ENCODE measurements around the gene NSL1.
"Not testable (repeated sequence)": the region's sequence is repeated elsewhere in the genome, so short reads cannot be mapped to it uniquely, and the experiment has no call there.

Gene NSL1

GRCh38 chr1:212774584-212774983 lies 17.0 kb downstream of the NSL1 start:
- Histone ChIP-seq H3K4me3 (no peak overlapping the region), H3K27ac (no peak overlapping the region)
- no peak for TF ChIP-seq CTCF (IDR thresholded peaks at IDR 0.05)
- DNase-seq (ENCODE audit: low spot score), result no peak

GRCh38 chr1:212773011-212773410 lies 18.6 kb downstream of the NSL1 start:
- TF ChIP-seq CTCF (IDR thresholded peaks at IDR 0.05), result no peak
- no peak overlapping the region for H3K27ac ChIP-seq

GRCh38 chr1:212771341-212771740 lies 20.2 kb downstream of the NSL1 start:
- H3K4me3 ChIP-seq, result no peak overlapping the region
- DNase-seq (ENCODE audit: low spot score), result no peak
- no peak for TF ChIP-seq CTCF (IDR thresholded peaks at IDR 0.05)
- no peak overlapping the region for H3K27ac ChIP-seq

More at GRCh38 chr1:212773011-212773410, 18.6 kb downstream of the NSL1 start:
- no peak overlapping the region for H3K4me3 ChIP-seq
- DNase-seq (ENCODE audit: low spot score), result no peak

- Histone ChIP-seq H3K27ac (no peak overlapping the region), H3K4me3 (no peak overlapping the region)
- DNase-seq (ENCODE audit: low spot score), result no peak
- TF ChIP-seq CTCF (IDR thresholded peaks at IDR 0.05), result no peak
These were observed 22.0 kb downstream of the NSL1 start for GRCh38 chr1:212769459-212770167.

GRCh38 chr1:212766825-212767224 lies 24.8 kb downstream of the NSL1 start:
- not testable (repeated sequence) for DNase-seq (ENCODE audit: low spot score); H3K27ac ChIP-seq; H3K4me3 ChIP-seq

- not testable (repeated sequence) for H3K27ac ChIP-seq; H3K4me3 ChIP-seq; DNase-seq (ENCODE audit: low spot score)
These were observed 26.8 kb downstream of the NSL1 start for GRCh38 chr1:212764718-212765281.

GRCh38 chr1:212762839-212763238 lies 28.7 kb downstream of the NSL1 start:
- DNase-seq (ENCODE audit: low spot score), result no peak
- Histone ChIP-seq H3K4me3 (no peak overlapping the region), H3K27ac (no peak overlapping the region)
- no peak for TF ChIP-seq CTCF (IDR thresholded peaks at IDR 0.05)

- H3K4me3 ChIP-seq, result no peak overlapping the region
- no peak overlapping the region for H3K27ac ChIP-seq
- DNase-seq (ENCODE audit: low spot score), result no peak
- TF ChIP-seq CTCF (IDR thresholded peaks at IDR 0.05), result no peak
These were observed 29.3 kb downstream of the NSL1 start for GRCh38 chr1:212762234-212762633.
